HUES48 (cell line): ENCODE results near the gene ABCG1.

Experiments used
- H3K27ac ChIP-seq: one replicate; pipeline ENCODE4 v1.7.0; 2013; ENCODE audit warnings: low read depth, low read length, inconsistent platforms
- H3K27me3 ChIP-seq: 2 replicates; pipeline ENCODE4 v1.6.1; 2013; ENCODE audit warnings: mild to moderate bottlenecking, low read length; ENCODE audit not compliant: control insufficient read depth, insufficient read depth
- H3K36me3 ChIP-seq: 2 replicates; pipeline ENCODE4 v1.6.1; 2013; ENCODE audit warnings: low read length; ENCODE audit not compliant: control insufficient read depth, insufficient read depth
- H3K4me1 ChIP-seq: 2 replicates; pipeline ENCODE4 v1.6.1; 2013; ENCODE audit warnings: mild to moderate bottlenecking, low read length; ENCODE audit not compliant: control insufficient read depth, insufficient read depth
- H3K4me3 ChIP-seq: 2 replicates; pipeline ENCODE4 v1.5.1; 2013; ENCODE audit warnings: mild to moderate bottlenecking, low read depth, low read length
- H3K9ac ChIP-seq: 2 replicates; pipeline ENCODE4 v1.6.1; 2013; ENCODE audit warnings: mild to moderate bottlenecking, low read depth, low read length, moderate library complexity
- H3K9me3 ChIP-seq: 2 replicates; pipeline ENCODE4 v1.6.1; 2013; ENCODE audit warnings: low read length; ENCODE audit not compliant: control insufficient read depth, insufficient read depth

ABCG1 gene

GRCh38 chr21:42338729-42339715, 120.1 kb downstream of the ABCG1 start:
- Histone ChIP-seq H3K9me3 (no peaks in the 10 kb centered on the region), H3K27ac (no peak overlapping the region), H3K4me1 (peaks cover 24% of the 10 kb centered on the region), H3K36me3 (no peaks in the 10 kb centered on the region), H3K9ac (no peak overlapping the region), H3K4me3 (no peak overlapping the region), H3K27me3 (no peaks in the 10 kb centered on the region)

- no peak overlapping the region for H3K4me3 ChIP-seq
- no peak overlapping the region for H3K27ac ChIP-seq
- H3K9ac ChIP-seq, result no peak overlapping the region
- peaks cover 22% of the 10 kb centered on the region for H3K4me1 ChIP-seq
- H3K9me3 ChIP-seq, result no peaks in the 10 kb centered on the region
- no peaks in the 10 kb centered on the region for H3K36me3 ChIP-seq
- H3K27me3 ChIP-seq, result no peaks in the 10 kb centered on the region
Observed at GRCh38 chr21:42340187-42341050, 121.5 kb downstream of the ABCG1 start.

GRCh38 chr21:42341776-42342542, 123.0 kb downstream of the ABCG1 start:
- Histone ChIP-seq H3K36me3 (no peaks in the 10 kb centered on the region), H3K9me3 (no peaks in the 10 kb centered on the region), H3K4me3 (no peak overlapping the region), H3K9ac (no peak overlapping the region), H3K27ac (no peak overlapping the region), H3K4me1 (peaks cover 8% of the 10 kb centered on the region; the same call in 1 of the 2 replicates), H3K27me3 (no peaks in the 10 kb centered on the region)

GRCh38 chr21:42343101-42343500, 124.2 kb downstream of the ABCG1 start:
- H3K4me3 ChIP-seq, result no peak overlapping the region
- H3K9me3 ChIP-seq, result no peaks in the 10 kb centered on the region
- H3K4me1 ChIP-seq, result peaks cover 5% of the 10 kb centered on the region; the same call in 1 of the 2 replicates
- no peaks in the 10 kb centered on the region for H3K27me3 ChIP-seq
- H3K36me3 ChIP-seq, result no peaks in the 10 kb centered on the region
- no peak overlapping the region for H3K27ac ChIP-seq
- H3K9ac ChIP-seq, result no peak overlapping the region

GRCh38 chr21:42343556-42343955, 124.6 kb downstream of the ABCG1 start:
- Histone ChIP-seq H3K27ac (no peak overlapping the region), H3K27me3 (no peaks in the 10 kb centered on the region), H3K4me3 (no peak overlapping the region), H3K9ac (no peak overlapping the region), H3K9me3 (no peaks in the 10 kb centered on the region), H3K36me3 (no peaks in the 10 kb centered on the region), H3K4me1 (0 out of 2 replicates have a peak, but pooled peaks cover 4% of the 10 kb centered on the region)

GRCh38 chr21:42343963-42344510, 125.1 kb downstream of the ABCG1 start:
- H3K36me3 ChIP-seq, result no peaks in the 10 kb centered on the region
- no peak overlapping the region for H3K4me3 ChIP-seq
- 0 out of 2 replicates have a peak, but pooled peaks cover 4% of the 10 kb centered on the region for H3K4me1 ChIP-seq
- no peak overlapping the region for H3K9ac ChIP-seq
- H3K27ac ChIP-seq, result no peak overlapping the region
- no peaks in the 10 kb centered on the region for H3K27me3 ChIP-seq
- no peaks in the 10 kb centered on the region for H3K9me3 ChIP-seq

- H3K27ac ChIP-seq, result no peak overlapping the region
- H3K4me1 ChIP-seq, result 0 out of 2 replicates have a peak, but pooled peaks cover 4% of the 10 kb centered on the region
- H3K27me3 ChIP-seq, result no peaks in the 10 kb centered on the region
- no peaks in the 10 kb centered on the region for H3K9me3 ChIP-seq
- no peaks in the 10 kb centered on the region for H3K36me3 ChIP-seq
- H3K9ac ChIP-seq, result no peak overlapping the region
- no peak overlapping the region for H3K4me3 ChIP-seq
Observed at GRCh38 chr21:42344631-42345030, 125.7 kb downstream of the ABCG1 start.

GRCh38 chr21:42346441-42346840, 127.5 kb downstream of the ABCG1 start:
- H3K36me3 ChIP-seq, result no peaks in the 10 kb centered on the region
- H3K9me3 ChIP-seq, result no peaks in the 10 kb centered on the region
- no peak overlapping the region for H3K4me3 ChIP-seq
- H3K9ac ChIP-seq, result no peak overlapping the region
- 0 out of 2 replicates have a peak, but pooled peaks cover 4% of the 10 kb centered on the region for H3K4me1 ChIP-seq
- no peaks in the 10 kb centered on the region for H3K27me3 ChIP-seq
- no peak overlapping the region for H3K27ac ChIP-seq
